Stimulated activated CD4-positive, alpha-beta T cell treated with anti-CD3 and anti-CD28 coated beads, Interleukin-4, amount 100 ng/mL, for 1 hour (primary cell): ENCODE data around the gene PUM2.

Experiments
- DNase-seq: peaks from one replicate; pipeline ENCODE4 v3.0.0-alpha.2; 2020

Gene PUM2

DNA sequence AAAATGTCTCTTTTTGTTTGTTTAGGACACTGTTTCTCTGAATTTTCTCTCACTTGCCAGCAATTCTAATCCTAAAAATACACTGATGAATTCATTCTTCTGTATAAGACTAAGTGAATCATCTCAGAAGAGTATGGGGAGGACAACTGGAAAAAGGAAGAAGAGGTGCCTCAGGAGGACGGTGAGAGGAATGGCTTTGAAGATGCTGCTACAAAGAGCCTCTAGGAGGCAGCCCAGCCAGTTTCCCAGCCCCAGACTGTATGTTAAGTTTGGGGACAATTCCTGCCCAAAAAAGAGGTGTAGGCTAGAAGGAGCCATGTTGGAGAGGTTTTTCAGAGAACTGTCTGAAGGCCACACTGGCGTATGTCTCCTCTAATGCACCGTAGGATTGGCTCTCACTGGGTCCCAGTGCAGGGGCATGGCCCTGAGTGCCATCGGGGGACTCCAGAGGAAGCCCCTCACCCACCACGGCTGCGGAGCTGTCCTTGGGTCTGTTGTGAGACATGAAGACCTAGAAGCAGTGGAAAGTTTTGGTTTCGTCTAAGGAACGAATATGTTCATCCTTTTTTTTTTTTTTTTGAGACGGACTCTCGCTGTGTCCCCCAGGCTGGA, 122.6 kb downstream of the PUM2 start:
- no peak for DNase-seq

DNA sequence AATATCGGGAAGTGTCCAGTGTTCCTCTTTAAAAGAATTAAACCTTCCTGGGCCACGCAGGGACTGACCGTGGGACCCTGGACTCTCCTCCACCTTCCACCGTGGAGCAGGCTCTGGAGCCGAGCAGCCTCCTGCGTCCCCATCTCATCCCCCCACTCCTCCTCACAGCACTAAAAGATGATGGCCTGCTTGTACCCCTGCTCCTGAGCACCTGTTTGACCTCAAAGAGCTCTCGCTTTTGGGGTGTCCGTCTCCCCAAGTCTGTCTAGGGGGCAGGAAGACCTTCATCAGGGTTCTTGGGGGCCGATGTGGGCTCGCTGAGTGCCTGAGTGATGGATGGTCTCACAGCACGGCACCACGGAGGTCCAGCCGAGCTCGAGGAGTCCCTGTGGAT, 124.5 kb downstream of the PUM2 start:
- no peak for DNase-seq

DNA sequence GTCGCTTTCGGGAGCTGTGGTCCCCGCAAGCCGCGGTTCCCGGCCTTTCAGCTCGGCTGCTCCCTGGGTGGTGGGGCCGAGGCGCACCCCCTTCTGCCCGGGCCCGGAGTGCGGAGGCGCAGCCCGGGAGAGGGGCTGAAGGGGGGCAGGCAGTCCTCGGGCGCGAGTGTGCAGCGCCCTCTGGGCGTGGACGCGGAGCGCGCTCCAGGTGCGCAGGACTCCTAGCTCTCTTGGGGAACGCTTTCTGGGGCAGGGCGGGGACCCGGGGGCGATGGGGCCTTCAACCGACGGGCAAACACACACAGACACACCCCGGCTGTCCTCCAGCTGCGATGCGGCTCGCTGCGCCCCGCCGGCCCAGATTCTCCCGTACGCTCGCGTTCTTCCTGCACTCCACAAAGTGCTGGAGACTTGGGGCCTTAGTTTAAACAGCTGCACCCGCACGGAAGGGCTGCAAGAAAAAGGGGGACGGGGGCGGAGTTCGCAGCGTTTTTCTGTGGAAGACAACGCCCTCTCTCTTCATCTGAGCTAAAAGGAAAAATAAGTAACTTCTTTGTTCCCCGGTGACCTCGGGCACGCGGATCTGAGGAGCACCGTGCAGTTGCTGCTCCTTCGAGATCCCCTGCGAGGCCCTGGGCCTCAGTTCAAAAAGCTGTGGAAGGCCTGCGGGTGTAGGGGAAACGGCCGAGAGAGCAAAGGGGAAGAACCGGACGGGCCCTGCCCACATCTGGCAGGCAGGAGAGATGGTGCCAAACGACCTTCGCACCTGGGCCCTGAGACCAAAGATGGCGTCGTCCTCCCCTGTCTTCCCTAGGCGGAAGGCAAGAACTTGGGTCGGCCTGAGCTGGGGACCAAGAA, 125.1 kb downstream of the PUM2 start:
- peak; percentile 38 for DNase-seq

DNA sequence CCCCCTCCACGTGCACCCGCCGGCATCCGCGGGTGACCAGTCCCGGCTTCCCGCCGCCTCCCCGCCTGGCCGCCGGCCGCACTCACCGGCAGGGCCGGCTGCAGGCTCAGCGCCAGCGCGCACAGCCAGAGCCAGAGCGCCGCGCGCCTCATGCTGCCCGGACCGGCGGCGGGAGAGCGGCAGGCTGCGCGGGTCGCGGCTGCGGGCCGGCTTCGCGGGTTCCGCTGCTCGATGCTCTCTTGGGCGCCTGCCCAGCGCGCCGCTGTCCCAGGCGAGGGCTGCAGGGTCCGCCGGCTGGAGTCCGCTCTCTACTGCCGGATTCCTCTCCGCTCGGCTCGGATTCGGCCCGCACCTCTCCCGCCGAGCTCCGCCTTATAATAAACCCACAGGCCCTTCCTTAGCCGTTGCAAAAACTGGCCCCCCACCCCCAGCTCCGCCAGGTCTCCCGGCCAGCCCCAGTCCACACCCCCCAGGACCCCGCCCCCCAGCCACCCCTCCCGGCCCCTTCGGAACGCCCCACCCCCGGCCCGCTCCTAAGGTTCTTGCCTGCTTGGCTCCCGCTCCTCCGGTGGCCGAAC, 125.8 kb downstream of the PUM2 start, which contains the start of gene SDC1:
TSS of gene SDC1 (minus strand) at position 415 of the 578 bp plus-strand sequence. CDS start at position 152, 263 bp downstream.
- DNase-seq: no peak

DNA sequence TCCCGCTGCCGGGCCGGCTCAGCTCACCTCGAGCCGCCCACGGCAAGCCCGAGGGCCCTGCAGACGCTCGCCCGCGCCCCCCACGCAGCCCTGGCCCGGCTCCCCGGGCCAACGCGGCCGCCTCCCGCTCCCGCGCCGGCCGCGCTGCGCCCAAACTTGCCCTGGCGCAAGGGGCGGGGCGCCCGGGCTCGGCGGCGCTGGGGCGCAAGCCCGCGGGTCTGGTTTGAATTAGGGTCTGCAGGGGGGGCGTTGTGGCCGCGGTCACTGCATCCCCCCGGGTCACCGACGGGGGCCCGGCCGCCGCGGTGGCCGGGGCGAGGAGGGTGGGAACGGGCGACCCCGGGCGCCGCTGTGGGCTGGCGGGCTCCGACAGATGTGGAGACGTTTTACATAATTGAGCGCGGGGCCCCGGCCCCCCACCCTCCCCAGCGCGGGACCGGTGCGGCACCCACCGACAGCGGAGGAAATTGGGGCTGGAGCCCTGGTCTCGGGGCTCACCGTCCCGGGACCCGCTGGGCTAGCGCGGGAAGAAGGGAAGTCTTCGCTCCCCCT, 126.4 kb downstream of the PUM2 start:
- DNase-seq: no peak

DNA sequence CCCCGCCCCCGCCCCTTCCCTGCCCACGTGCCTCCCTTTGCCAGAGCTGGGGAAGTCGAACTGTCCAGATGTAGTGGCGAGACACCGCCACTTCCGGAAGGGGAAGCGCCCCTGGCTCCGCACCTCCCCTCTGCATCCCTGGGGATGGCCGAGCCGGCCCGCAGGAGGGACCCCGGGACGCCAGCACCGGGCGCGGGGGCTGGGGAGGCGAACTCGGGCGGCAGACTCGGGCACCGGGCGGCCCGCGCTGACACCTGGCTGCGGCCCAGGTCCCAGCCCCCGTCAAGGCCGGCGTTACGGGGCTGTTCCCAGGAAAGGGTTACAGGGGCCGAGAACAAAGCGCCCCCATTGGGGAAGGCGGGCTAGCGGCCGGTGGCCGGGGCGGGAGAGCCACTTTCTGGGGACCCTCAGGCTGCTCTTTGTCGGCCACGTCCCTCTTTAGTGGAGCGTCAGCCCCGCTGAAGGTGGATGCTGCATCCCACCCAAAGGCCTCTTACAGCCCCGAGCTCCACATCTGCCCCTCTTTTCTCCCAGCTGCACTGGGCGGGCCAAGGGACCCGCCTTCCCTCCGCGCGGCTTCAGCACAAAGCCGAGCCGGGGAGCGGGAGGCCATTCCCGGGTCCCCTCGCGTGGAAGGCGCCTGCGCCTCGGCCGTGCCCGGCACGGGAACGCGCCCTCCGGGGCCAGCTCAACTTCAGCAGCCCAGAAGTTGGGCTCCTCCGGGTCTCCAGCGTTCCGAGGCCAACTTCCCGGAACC, 127.1 kb downstream of the PUM2 start:
- DNase-seq: peak; percentile 10

DNA sequence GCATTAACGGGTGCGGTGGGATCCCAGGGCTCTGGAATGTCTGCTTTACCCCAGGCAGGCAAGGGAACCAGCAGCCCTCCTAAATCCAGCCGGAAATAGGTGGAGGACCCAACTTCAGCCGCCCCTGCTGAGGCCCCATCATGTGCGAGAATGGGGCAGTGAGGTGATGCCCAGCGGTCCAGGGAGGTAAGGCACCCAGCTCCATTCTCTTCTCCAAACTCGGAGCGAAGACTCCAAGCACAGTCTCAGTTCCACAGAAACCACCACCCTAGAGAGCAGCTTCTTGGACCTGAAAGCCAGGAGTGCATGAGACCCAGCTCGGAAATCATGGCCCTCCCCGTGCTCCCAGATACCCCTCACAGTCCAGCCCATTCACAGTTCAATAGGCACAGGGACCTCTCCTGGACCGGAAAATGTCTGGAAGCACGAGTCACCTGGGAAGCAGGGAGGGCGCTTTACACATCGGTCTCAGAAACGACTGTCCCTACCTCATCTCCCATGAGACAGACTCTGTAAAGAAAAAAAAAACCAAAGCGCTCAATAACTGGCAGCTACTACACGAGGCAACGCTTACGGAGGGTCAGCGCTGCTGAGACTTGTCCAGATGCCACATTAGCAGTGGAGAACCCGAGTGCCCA, 127.8 kb downstream of the PUM2 start:
- DNase-seq: no peak

DNA sequence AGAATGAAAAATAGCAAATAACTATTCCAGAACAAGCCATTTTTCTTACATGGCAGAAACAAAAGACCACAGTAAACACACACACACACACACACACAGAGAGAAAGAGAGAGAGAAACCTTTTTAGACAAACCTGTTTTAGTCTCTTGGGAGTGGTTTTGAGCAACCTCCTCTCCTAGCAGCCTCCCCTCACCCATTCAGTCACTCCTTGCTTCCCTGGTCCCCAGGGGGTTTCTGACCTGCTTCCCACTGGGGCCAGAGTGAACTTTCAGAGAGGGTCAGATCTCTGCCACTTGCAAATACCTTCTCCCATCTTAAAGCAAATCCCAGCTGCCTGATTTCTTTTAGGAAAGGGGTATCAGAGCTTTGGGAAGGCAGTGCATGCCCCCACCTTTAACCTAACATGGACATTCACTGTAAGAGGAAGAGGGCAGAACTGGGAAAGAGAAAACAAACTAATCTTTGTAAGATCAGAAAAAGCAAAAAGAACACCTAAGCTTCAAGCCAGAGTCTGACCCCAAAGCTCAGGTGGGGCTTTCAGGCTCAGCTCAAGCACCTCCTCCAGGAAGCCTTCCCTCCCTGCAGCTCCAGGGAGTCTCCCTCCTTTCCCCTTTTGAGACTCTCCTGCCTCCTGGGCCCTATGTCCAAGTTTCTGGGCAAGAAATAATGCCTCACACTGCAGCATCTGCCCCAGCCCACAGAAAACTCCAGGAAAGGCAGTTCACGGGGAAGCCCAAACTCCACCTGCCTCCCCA, 128.5 kb downstream of the PUM2 start:
- DNase-seq: no peak

DNA sequence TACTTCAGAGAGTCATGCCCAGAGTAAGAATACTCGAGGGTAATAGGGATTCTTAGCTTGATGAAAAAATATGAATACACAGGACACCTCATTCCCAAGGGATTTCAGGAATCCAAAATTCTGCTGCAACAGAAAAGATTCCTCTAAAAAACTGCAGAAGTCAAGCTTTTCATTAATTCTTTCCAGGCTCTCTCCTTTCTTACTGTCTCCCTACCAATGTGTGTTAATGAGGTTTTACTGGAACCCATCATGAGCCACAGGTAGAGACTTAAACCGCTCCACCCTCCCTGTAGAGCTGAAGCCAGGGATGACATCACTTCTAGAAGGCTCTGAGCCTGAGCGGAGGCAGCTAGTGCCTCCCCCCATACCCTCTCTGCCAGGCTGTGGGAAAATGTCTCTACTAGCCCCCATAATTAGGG, 129.1 kb downstream of the PUM2 start:
- no peak for DNase-seq

DNA sequence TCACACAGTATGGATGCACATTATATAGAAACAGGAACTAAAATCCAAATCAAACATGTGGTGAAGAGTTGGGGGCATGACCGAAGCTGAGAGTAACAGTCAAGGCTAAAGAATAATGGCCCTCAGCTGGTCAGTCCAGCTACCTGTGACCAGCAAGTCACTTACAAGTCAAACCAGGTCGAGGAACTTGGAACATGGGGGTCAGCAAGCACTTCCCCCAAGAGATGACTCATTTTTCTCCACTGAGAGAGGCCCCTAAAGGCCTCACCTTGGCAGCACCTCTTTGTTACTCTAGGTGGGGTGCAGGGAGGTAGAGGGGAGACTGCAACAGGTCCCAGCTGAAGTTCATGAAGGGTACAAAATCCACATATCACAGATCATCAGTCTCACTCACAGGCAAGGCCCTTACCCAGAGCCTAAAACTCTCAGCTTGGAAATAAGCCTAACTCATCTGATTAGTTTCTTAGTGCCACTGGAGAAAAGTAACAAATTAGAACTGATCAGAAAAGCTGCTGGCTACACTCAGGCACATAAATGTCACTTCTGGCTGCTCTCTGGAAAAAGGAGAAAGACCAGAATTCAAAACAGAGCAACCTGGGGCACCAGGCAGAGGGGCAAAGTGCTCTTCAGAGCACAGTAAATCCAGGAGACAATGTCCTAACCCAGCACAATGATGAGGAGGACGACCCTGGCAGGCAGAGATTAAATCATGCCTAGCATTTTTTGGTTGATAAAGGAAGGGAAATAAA, 129.7 kb downstream of the PUM2 start:
- DNase-seq: no peak

DNA sequence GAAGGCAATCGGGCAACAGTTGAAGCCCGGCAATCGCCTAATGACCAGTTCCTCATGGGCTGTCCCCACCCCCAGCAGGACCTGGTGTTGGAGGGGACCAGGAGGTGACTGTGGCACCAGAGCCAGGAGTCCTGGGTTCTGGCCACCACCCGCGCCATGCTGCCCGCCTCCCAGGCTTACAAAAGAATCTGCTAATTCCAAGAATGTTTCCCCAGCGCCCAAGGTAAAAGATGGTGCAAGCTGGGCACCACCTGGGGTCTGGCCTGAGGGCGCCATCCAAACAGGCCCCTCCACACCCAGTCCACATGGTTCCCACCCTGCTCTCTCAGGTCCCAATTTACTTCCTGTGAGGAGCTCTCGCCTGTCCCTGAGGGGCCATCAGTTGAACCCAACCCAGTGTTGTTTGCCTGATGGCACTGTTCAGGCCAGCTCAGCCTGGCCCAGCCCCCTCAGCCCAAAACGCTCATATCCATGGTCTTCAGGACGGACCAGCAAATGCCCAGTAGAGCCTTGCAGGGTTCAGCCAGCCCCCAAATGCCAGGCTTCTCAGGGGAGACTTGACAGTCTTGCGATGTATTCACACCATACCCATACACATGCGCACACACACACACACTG, 130.8 kb downstream of the PUM2 start:
- DNase-seq: no peak

DNA sequence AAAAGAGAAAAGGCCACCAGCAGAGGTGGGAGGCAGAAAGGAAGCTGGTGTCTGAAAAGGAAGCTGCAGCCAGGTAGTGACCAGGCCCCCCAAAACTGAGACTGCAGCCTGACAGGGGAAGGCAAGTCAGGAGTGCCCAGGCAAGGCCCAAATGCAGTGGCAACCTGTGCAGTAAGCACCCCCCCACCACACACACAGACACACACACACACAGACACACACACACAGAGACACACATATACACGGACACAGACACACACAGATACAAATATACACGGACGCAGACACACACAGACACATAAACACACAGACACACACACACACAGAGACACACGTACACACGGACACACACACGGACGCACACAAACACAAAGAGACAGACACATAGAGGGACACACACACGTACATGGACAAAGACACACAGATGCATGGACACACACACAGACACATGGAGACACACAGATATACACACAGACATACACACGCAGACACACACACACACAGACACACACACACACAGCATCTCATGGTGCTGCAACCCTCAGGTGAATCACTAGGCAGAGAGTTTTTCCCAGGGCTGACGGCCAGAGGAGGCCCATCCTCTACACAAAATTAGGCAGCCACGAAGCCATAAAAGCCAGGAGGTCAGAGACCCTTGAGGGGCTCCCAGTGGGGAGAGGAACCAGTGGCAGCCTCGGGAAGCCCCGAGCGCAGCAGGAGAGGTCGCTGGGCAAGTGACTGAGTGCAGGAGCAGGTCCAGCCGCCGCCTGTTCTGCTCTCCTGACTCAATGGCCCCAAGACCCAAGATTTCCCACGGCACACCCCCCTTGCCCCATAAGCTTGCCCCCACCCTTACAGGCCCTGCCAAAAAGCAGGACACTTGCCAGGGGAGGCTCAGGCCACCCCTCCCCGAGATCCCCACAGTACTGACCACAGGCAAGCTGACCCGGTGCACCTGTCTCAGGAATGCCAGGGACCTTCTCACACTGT, 132.0 kb downstream of the PUM2 start:
- DNase-seq: no peak

DNA sequence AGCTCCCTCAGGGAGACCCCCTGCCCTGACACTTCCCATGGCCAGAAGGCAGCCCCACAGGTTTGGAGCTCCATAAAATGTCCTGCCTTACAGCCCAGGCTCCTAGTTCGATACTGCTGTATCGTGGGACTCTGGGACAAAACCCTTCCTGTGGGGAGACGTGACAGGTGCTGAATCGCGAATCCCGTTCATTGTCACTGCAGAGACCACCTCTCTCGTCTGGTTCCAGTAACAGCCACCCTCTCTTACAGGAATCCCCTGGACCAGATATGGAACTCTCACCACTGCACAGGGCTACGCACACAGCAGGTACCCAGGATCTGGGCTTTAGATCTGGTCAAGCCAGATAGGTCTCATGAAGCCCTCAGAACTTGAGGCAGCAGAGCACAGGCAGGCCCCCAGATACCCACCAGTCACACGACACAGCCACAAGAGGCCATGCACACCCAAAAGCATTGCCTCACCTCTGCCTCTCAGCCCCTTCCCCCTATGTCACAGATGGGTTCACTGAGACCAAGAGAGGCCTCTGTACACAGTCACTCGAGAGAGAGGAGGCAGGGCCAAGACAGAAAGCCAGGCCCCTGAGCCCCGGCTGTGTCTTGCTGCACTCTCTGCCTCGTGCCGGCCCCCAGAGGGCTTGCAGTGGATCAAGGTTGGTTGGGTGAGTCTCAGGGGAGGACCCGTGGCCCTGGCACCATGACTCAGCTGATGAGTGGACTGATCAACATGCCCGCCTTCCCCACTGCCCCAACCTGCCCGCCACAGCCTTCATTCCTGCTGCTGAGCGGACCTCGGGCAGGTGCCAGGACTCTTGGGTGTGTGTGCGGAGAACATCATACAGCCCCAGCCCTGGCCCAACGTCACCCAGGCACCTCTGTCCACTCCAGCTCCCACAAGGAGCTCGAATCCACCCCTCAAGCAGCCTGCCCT, 133.3 kb downstream of the PUM2 start:
- DNase-seq: no peak

DNA sequence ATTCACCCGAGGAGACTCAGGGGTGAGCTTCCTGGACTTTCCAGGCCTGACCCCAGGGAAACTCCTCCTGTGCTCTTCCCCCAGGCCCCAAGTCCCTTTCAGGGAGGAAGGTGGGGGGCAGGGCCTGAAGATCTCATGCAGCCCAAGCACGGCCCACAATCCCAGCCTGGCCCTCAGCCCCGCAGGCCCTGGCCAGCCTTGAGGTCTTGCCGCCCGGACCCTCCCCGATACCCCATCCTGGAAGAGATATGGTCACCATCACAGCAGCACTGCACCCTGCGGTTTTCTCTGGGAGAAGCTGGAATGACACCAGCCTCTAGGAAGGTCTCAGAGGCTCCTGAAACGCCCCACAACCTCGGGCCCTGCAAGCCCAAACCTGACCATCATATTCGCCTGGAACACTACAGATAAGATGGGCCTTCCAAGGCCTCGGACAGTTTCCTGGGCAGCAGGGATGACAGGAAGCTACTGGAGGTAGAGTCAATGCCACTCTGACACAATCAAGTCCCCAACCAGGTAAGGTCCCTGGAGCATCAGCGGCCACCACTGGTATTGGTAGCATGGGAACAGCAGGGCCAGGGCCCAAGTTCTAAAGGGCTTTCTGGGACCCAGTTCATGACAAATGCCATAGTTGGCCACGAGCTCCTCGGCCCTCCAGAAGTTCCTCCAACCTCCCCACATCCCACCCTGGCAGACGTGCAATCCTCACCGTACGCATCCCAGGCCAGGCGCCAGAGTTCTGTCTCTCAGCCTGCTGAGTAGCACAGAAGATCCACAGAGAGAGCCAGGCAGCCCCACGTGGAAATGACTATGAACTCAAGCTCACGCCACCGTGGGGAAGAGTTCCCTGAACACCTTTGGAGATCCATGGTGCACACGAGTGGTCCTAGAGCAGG, 134.3 kb downstream of the PUM2 start:
- DNase-seq: no peak

DNA sequence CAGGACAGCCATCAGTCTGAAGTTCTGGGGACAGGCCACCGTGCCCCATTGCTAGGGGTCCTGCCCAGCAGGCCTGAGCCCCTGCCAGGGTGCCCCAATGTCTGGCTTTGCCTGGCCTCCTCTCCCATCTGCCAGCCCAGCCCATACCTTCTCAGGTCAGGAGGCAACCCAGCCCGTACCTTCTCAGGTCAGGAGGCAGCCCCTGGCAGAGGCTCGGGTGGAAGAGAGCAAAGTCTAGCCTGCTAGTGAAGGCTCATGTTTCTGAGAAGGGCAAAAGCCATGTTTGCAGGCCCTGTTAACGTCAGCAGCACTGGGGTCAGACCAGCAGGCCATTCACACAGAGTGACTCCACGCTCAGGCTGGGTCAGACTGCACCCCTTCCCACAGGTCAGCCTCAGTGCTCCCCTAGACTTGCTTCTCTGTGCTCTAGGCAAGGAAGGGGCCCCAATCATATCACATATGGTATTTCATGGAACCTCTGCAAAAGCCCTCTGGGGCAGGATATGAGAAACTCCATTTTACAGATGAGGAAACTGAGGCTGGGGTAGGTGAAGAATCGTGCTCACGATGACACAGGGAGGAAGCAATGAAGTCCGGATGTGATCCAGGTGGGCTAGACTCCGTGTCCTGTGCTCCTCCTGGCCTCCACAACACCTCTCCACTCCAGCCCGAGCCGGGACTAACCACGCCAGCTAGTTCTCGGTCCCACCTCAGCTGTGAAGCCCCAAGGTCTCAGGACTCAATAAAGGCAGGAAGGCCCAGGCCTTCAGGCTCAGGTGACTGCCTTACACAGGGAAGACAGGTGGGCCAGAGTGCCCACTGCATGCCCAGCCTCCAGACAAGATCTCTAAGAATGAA, 135.2 kb downstream of the PUM2 start:
- no peak for DNase-seq
